ENCODE data around the gene IRF7.

The IRF7 gene

GRCh38 chr11:607971-608659 lies 7.6 kb downstream of the IRF7 start:
- no peak for DNase-seq (ENCODE audit: low spot score)

GRCh38 chr11:607020-607780 lies 8.6 kb downstream of the IRF7 start:
- no peak for DNase-seq (ENCODE audit: low spot score)

DNA sequence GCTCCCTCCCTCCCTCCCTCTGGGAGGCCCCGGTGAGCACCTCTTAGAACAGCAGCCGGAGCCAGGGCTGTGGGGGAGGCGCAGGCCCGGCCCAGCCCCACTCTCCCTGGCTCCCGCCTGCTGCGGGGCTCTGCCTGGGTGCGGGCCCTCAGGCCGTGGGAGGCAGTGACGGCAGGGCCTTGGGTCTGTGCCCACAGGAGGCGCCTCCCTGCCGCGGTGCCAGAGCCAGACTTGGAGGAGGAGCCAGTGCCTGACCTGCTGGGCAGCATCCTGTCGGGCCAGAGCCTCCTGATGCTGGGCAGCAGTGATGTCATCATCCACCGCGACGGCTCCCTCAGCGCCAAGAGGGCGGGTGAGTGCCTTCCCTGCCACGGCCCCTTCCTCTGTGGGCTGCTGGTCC lies 9.5 kb downstream of the IRF7 start:
- peak; percentile 51 for DNase-seq (ENCODE audit: low spot score)

DNA sequence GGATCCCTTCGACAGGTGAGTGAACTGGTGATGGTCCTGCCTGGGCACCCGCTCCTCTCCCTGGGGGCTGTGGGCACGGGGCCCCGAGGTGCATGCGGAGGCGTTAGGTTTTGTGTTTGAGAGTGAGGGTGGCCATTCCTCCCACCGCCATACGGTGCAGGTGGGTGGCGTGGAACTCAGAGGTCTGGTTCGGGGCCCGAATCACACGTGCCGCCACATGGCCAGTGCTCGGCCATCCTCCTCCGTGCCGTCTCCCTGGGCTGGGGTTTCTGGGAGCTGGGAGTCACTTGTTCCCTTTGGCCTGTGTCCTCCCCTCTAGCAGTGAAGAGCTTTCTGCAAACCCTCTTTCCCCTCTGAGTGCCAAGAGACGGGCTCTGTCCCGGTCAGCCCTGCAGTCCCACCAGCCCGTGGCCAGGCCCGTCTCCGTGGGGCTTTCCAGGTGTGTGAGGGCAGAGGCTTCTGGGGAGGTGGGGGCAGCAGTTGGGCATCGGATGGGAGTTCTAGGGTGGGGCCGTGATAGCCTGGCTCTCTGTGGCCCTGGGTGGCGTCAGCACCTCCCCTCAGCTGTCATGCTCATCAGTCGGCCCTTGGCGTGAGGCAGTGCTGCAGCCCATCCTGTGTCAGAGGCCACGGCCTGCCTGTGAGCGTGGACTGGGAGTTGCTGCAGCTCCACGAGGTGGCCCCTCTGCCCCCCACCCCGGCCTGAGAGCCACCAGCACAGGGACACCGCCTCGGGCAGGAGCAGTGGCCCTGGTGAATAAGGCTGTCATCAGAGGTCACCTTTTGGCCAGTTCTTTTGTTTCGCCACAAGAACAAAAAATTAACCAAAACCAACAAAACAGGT lies 10.2 kb downstream of the IRF7 start:
- DNase-seq (ENCODE audit: low spot score) = no peak

GRCh38 chr11:603154-603553 lies 12.6 kb downstream of the IRF7 start:
- DNase-seq (ENCODE audit: low spot score) = no peak

- no peak for DNase-seq (ENCODE audit: low spot score)
These were observed 14.0 kb downstream of the IRF7 start for GRCh38 chr11:601573-602245.

GRCh38 chr11:598005-598680 lies 17.6 kb downstream of the IRF7 start:
- no peak for DNase-seq (ENCODE audit: low spot score)

- no peak for DNase-seq (ENCODE audit: low spot score)
These were observed 18.5 kb downstream of the IRF7 start for GRCh38 chr11:597166-597725.

- no peak for DNase-seq (ENCODE audit: low spot score)
These were observed 19.4 kb downstream of the IRF7 start for GRCh38 chr11:596374-596773.

- no peak for DNase-seq (ENCODE audit: low spot score)
These were observed 20.4 kb downstream of the IRF7 start for GRCh38 chr11:595400-595799.

GRCh38 chr11:593347-593746 lies 22.4 kb downstream of the IRF7 start:
- DNase-seq (ENCODE audit: low spot score) = no peak

DNA sequence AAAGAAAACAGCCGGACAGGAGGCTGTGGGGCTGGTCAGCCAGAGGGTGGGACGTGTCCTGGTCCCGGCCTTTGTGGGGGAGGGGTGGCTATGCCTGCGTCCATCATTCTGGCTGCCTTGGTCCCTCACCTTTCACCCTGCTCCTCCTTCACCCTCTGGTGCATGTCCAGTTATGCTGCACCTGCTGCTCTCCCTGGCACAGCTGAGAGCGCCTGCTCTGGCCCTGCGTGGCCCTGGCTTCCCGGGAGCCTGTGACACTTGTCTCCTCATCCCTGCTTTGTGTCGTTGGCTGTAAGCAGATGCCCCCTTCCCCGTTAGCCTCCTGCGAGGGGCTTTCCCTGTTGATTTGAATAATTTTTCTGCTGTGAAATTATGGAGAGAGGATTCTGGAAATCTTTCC lies 22.8 kb downstream of the IRF7 start:
- DNase-seq (ENCODE audit: low spot score) = no peak

GRCh38 chr11:592501-592900 lies 23.2 kb downstream of the IRF7 start:
- no peak for DNase-seq (ENCODE audit: low spot score)

DNA sequence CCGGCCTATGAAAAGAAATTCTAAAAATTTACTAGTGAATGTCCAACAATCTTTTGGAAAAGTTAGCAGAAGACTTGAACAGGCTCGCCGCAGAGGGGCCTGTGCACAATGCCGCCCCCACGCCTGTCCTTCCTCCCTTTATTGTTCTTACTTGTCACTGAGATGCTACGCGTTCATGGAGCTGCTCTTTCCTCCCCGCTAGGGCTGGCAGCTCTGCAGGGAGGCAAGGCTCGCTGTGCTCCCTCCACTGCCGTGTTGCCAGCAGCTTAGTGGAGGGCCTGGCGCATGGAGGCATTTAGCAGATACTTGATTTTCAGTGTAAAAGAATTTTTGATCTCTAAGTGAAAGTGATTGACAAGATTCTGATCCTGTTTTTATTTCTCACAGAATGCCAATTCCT lies 24.8 kb downstream of the IRF7 start:
- DNase-seq (ENCODE audit: low spot score) = no peak

DNA sequence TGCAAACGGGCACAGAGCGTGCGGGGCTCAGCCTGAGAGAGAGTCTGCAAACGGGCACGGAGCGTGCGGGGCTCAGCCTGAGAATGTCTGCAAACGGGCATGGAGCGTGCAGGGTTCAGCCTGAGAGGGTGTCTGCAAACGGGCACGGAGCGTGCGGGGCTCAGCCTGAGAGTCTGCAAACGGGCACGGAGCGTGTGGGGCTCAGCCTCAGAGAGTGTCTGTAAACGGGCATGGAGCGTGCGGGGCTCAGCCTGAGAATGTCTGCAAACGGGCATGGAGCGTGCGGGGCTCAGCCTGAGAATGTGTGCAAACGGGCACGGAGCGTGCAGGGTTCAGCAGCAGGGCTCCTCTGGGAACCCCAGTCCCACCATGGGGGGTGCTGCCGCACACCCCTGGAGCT lies 26.0 kb downstream of the IRF7 start:
- no peak for DNase-seq (ENCODE audit: low spot score)

DNA sequence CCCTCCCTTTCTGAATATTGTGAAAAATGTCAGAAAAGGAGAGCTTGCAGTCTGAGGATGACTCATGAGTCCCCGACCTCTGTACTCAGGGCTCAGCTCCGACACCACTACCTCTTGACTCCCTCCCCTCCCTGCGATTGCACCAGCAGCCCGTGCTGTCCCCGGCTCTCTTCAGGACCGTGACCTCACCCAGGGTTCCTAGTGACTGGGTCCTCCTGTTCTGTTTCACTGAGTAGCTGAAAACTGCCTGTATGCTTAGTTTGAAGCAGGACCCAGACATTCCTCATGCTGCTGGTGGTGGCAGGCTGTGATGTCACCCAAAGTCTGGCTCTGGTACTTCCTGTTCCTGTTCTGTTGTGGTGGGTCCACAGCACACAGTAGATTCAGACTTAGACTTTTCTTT lies 27.8 kb downstream of the IRF7 start:
- no peak for DNase-seq (ENCODE audit: low spot score)

GRCh38 chr11:587546-587945 lies 28.2 kb downstream of the IRF7 start:
- DNase-seq (ENCODE audit: low spot score) = no peak

DNA sequence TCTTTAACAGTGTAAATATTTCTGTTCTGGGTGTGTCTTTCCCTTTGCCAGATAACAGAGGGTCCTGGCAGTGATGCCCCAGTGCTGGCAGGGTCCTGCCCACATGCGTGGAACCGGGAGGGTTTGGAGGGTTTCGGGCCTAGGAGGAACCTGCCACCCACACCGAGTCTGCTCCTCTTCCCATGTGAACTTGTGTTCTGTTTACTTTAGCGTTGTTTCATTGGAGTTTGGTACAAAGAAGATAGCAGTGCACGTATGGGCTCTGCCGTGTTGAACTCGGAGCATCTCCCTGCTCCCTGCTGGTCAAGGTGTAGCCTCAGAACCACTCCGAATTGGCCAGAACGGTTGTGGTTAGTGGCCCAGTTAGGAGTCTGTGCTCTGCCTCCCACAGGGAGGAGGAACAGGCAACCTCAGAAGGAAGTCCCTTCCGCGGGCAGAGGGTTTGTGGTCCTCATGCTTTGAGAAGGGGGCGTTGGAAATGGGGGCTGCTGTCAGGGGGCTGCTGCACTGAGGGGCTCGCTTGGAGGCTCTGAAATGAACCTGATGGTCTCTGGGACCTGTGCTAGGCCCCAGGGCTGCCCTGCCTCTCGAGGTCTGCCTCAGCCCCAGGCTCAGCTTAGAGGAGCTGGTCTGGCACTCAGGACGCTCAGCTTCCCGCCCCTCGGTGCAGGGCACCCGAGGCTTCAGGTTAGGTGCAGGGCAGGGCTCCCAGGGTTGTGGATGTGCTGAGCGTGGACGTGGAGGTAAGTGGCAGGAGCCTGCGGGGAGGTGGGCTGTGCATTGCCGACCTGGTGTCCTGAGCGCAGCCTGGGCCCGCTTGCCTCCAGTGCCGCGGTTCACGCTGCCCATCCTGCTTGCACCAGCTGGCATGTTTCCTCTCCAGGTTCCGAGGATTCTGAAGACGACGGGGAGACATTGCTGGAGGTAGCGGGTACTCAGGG lies 29.1 kb downstream of the IRF7 start:
- DNase-seq (ENCODE audit: low spot score) = no peak

- DNase-seq (ENCODE audit: low spot score) = no peak
These were observed 31.5 kb downstream of the IRF7 start for GRCh38 chr11:584287-584686.

GRCh38 chr11:581752-582151 lies 34.0 kb downstream of the IRF7 start:
- DNase-seq (ENCODE audit: low spot score) = no peak
